ENCODE results near the gene ANKRD36B. TPM values are rescaled to one million over a fixed set of nuclear protein-coding genes. Genes with fewer than 3 reads are reported as not detected.
"Not testable (repeated sequence)": the region's sequence is repeated elsewhere in the genome, so short reads cannot be mapped to it uniquely, and the experiment has no call there.

ANKRD36B gene
- polyA plus RNA-seq (ENCODE audit: insufficient read length in 4 of 4), result 10 to 100 TPM; 12.2 to 21.5 (median 20.5) TPM

GRCh38 chr2:97589598-97590510, at the start of gene ANKRD36B:
ANKRD36B (minus strand) TSS chr2:97589877; CDS start chr2:97589685, 192 bp downstream.
- peak; percentile 18 to 52 (median 35) for DNase-seq (ENCODE audit: low read depth in 4 of 4, low spot score in 3 of 4)

GRCh38 chr2:97626049-97626430, 36.4 kb upstream of the ANKRD36B start:
- DNase-seq (ENCODE audit: low read depth in 4 of 4, low spot score in 3 of 4), result not testable (repeated sequence)

- not testable (repeated sequence) for DNase-seq (ENCODE audit: low read depth in 4 of 4, low spot score in 3 of 4)
Measured at GRCh38 chr2:97625354-97626048, 35.8 kb upstream of the ANKRD36B start.

GRCh38 chr2:97622976-97623375, 33.3 kb upstream of the ANKRD36B start:
- not testable (repeated sequence) for DNase-seq (ENCODE audit: low read depth in 4 of 4, low spot score in 3 of 4)

GRCh38 chr2:97620492-97620891, 30.8 kb upstream of the ANKRD36B start:
- DNase-seq (ENCODE audit: low read depth in 4 of 4, low spot score in 3 of 4), result not testable (repeated sequence)

- DNase-seq (ENCODE audit: low read depth in 4 of 4, low spot score in 3 of 4), result not testable (repeated sequence)
Measured at GRCh38 chr2:97618939-97619827, 29.5 kb upstream of the ANKRD36B start.

- no peak for DNase-seq (ENCODE audit: low read depth in 4 of 4, low spot score in 3 of 4)
Measured at GRCh38 chr2:97617911-97618310, 28.2 kb upstream of the ANKRD36B start.

GRCh38 chr2:97615746-97616145, 26.1 kb upstream of the ANKRD36B start:
- not testable (repeated sequence) for DNase-seq (ENCODE audit: low read depth in 4 of 4, low spot score in 3 of 4)

GRCh38 chr2:97611895-97612294, 22.2 kb upstream of the ANKRD36B start:
- DNase-seq (ENCODE audit: low read depth in 4 of 4, low spot score in 3 of 4), result not testable (repeated sequence)

GRCh38 chr2:97608745-97609144, 19.1 kb upstream of the ANKRD36B start:
- not testable (repeated sequence) for DNase-seq (ENCODE audit: low read depth in 4 of 4, low spot score in 3 of 4)

GRCh38 chr2:97605524-97606339, 16.1 kb upstream of the ANKRD36B start:
- DNase-seq (ENCODE audit: low read depth in 4 of 4, low spot score in 3 of 4), result not testable (repeated sequence)

GRCh38 chr2:97605109-97605508, 15.4 kb upstream of the ANKRD36B start:
- not testable (repeated sequence) for DNase-seq (ENCODE audit: low read depth in 4 of 4, low spot score in 3 of 4)

- DNase-seq (ENCODE audit: low read depth in 4 of 4, low spot score in 3 of 4), result not testable (repeated sequence)
Measured at GRCh38 chr2:97601537-97601936, 11.9 kb upstream of the ANKRD36B start.

GRCh38 chr2:97596180-97596579, 6.5 kb upstream of the ANKRD36B start:
- not testable (repeated sequence) for DNase-seq (ENCODE audit: low read depth in 4 of 4, low spot score in 3 of 4)

GRCh38 chr2:97593520-97593919, 3.8 kb upstream of the ANKRD36B start:
- not testable (repeated sequence) for DNase-seq (ENCODE audit: low read depth in 4 of 4, low spot score in 3 of 4)

GRCh38 chr2:97590515-97591394, 1.1 kb upstream of the ANKRD36B start:
- DNase-seq (ENCODE audit: low read depth in 4 of 4, low spot score in 3 of 4), result peak; percentile 73 to 80 (median 74)

GRCh38 chr2:97589257-97589597, 450 bp downstream of the ANKRD36B start:
- DNase-seq (ENCODE audit: low read depth in 4 of 4, low spot score in 3 of 4), result not testable (repeated sequence)

GRCh38 chr2:97565674-97566073, 24.0 kb downstream of the ANKRD36B start:
- not testable (repeated sequence) for DNase-seq (ENCODE audit: low read depth in 4 of 4, low spot score in 3 of 4)

- DNase-seq (ENCODE audit: low read depth in 4 of 4, low spot score in 3 of 4), result not testable (repeated sequence)
Measured at GRCh38 chr2:97552406-97552805, 37.3 kb downstream of the ANKRD36B start.

Data from right renal pelvis (tissue), 4 donors.